HG03045 (cell line): Measurements from ENCODE around the gene PYROXD2.
"Not testable (repeated sequence)": the region's sequence is repeated elsewhere in the genome, so short reads cannot be mapped to it uniquely, and the experiment has no call there.

Source experiments
- ATAC-seq: cut with Tn5 transposase; IDR thresholded peaks from one replicate; pipeline ENCODE4 v1.9.1; 2021; ENCODE audit warnings: mild to moderate bottlenecking, moderate library complexity; ENCODE audit not compliant: unreplicated experiment

Gene PYROXD2

DNA sequence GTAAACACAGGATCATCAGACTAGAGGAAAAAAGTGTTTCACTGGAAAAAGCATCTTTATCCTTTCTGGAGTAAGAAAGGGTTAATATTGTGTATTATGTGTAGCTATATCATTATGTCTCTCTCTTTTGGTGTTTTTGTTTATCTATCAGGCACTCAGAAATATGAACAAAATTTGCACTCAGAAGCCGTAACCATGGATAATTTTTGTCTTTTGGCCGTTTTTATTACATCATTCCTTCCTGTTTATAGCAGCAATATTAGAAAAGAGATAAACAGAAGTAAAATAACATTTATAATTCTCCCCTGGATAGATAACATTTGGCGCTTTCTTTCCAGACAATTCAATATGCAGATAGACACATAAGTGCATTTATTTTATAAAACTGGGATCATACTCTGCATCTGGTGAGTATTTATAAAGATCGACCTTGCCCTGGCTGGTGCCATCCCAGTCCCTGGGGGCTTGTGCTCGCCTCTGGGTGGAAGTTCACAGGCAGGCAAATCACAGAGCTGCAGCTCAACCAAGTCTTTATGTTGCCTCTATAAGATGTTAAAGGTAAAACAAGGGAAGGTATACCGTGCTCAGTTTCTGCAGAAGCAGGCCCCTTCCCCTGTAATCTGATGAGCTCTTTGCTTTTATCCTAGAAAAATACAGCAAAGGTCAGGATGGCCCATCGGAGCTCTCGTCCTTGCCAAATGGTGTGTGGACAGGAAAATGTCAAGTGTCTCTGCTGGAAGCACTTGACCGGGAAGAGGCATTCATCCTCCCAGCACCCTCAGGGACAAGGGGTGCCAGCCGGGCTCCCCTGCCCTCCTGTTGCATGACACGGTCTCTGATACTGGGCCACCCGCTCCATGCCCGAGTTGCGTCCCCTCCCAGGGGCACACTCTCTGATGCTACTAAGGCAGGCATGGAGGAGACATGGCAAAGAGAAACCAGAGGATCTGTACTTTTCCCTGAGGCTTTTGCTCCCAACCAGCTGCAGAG, 43.9 kb downstream of the PYROXD2 start:
- no peak for ATAC-seq

- no peak for ATAC-seq
Observed at GRCh38 chr10:98369801-98370200, 45.2 kb downstream of the PYROXD2 start.

DNA sequence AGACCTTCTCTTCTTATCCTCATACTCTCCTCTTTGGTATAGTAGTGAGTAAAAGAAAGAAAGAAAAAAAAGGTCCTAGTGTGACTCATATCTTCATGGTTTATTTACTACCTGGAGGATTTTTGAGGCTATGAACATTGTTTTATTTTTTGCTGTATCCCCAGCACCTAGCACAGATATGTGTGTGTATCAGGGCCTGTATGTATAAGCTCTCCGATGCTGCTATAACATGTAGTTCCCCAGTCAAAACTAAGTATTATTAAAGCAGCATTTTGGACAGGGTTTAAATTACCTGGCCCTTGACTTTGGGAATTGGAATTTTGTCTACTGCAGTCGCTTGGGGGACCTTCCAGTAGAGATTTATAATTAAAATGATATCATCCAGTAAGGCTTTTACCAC, 46.3 kb downstream of the PYROXD2 start:
- no peak for ATAC-seq

DNA sequence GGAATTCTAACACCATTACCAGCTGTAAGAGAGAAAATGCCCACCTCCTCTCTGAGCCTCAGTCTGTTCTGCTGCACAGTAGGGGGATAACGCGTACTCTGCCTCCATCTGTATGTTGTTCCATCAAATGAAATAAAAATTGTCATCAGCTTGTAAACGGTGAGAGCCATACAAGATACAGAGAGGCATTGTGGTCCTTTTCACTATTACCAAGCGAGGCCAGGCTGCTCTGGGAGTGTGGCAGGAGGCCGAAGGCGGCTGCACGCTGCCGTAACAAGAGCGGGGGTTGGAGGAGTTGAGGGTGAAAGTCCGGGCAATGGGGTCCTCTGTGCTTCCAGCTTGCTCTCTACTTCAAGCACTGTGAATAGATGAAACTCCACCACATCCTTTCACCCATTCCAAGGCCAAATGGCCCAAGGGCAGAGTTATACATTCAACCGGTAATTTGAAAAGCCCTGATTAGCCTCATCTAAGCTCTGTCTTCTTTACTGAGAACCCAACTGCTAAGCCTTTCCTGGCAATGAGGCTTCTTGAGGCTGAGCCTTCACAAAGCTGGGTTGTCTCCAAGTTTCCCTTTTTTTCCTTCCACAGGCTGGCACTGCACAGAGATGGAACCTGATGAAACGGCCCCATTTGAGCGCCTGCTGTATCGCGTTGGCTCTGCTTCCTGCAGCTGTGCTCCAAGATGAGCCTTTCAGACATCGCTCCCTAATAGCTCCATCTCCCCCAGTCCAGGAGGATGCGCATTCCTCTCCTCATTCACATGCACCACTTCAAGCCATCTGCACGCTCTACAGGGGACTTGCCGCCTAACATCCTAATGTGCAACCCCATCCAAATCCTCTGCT, 47.2 kb downstream of the PYROXD2 start:
- no peak for ATAC-seq

DNA sequence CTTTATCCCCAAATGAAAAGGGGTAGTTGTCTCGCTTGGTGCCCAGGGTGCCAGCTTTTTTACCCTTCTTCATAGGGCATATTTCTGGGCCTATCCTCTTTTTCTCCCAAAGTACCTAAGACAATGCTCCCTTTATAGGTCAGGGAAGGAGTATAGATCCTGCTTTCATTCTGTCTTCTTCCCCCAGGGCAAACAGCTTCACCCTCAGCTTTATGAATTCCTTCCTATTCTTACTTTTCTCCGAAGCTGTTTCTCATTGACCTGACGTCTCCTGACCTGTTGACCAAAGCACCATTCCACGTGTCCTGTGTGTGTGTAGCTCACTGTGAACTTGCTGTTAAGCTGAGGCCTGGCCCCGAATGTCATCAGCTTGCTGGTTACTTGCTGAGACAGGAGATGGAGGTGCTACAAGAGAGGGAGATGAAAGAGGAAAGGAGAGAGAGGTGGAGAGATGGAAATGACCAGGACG, 48.9 kb downstream of the PYROXD2 start:
- ATAC-seq, result no peak

GRCh38 chr10:98365406-98366061, 49.4 kb downstream of the PYROXD2 start:
- no peak for ATAC-seq

DNA sequence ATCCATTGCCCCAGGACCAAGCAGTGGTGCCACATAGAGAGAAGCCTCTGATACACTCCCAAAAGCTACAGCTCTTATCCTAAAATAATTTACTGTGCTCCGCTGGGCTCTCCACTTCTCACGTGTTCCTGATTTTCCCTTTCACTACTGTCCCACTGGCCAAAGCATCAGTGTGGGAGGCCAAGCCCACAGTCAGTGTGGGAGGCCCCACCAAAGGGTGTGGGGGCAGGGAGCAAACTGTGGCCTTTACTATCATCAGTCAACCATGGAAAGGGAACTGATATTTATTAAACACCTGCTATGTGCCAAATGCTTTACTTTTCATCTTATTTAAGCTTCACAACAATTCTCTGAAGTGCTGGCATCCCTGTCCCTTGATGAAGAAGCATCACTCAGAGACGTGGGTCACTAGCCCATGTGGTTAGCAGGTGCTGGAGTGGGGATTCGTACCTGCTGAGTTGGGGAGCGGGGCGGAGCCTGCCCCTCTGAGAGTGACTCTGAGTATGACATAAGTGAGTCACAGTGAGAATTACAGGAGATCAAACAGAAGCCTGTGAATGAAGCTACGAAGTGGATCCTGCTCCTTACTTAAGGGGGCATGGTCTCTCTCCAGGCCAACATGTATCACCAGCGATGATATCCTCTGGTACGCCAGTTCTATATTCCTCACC, 50.4 kb downstream of the PYROXD2 start:
- no peak for ATAC-seq

- no peak for ATAC-seq
Observed at GRCh38 chr10:98363220-98363619, 51.8 kb downstream of the PYROXD2 start.

GRCh38 chr10:98361131-98362025, 53.6 kb downstream of the PYROXD2 start:
- ATAC-seq, result peak; percentile 90

DNA sequence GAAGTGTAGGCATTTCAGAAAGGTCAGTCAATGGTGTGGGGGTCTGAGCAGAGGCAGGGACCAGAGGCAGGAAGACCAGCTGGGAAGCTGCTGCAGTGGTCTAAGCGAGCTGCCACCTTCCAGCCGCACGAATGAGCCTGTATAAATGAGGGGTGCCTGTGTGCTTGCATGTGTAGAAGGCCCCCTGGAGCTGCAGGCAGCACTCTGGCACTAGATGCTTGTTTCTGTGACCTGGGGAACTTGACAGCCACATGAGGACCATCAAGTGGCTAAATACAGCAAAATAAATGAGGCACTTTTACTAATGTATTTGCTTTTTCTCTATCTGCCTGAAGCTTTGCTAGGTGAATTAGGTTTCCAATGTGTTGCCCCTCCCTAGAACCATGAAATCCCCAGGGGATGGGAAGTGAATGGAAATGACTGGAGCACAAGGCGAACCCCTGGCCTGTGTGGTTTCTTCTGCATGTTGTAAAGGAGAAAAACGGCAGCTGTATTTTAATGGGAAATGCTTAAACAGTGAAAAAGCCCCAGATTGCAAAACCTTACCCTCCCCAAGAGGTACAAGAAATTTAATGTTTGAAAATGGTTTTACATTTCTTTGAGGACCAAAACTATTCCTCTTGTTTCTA, 57.7 kb downstream of the PYROXD2 start:
- no peak for ATAC-seq

GRCh38 chr10:98354491-98354890, 60.5 kb downstream of the PYROXD2 start:
- no peak for ATAC-seq

DNA sequence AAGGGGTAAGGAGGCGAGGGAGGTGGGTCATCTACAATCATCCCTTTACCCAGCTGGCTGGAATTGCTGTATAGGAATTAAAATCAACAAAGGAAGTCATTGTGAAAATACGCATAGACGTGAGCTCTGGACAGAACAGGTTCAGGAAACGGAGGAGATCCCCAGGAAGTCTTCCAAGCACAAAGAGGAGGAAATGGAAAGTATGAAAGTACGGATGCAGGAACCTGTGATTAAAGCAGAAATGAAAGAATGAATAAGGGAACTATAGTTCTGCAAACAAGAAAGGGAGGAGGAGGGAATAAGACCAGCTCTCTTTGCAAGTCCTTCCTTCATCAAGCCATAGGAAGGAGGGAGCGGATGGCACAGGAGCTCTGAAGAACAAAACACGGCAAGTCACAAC, 61.8 kb downstream of the PYROXD2 start:
- ATAC-seq, result no peak

DNA sequence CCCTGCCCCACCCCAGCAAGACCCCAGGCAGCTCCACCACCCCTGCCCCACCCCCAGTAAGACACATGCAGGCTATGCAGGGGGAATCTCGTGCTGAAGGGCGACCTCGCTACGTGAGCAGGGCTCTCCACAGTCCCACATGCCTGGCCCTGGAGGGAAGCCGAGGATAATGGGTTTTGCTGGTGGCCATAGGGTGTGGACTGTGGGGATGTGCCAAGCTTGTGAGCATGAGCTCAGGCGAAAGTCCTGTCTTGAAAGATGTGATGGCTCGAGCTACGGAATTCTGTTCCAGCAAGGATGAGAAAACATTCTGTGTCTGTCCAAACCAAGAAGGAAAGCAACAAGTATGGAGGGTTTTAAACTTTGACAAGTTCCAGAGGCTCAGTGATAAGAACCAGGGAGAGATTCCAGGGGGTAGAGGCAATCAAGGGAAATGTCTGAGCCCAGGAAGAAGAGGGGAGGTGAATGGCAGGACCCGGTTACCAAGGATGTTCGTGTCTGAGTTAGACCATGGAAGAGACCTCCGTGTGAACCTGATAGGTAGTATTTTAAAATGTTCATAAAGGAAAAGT, 63.1 kb downstream of the PYROXD2 start:
- ATAC-seq, result no peak

DNA sequence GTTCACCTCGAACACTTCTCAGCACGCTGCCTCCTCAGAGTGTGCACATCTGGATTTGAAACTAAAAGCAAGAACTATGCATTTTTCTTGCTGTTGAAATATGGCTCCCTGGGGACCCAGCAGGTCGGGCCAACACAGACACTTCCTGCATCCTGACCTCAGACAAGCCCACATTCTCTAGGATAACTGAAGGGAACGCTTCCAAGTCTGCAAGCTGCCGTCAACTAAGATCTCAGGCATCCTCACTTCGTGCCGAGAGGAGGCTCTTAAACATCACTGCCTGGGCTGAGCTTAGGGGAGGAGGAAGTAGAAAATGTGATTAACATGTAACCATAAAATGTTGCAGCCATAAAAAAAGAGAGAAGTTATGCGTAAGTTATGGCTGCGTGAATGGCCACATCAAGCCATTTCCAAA, 65.5 kb downstream of the PYROXD2 start:
- no peak for ATAC-seq

DNA sequence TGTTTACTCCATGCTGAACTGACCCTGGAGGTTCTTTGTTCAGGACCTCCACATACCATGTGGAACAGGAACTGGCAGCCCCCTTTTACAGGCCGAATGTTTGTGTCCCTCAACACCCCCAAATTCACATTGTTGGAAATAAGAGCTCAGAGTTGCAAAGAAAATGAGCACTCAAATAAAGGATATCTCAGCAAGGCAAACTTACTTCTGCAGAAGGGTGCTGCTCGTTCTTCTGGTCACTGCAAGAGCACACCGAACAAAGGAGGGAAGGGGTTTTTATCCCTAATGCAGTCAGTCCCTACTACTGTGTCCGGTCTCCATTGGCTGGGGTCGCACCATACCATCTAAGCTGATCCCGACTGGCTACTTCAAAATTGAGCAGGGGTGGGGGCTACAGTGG, 68.1 kb downstream of the PYROXD2 start:
- ATAC-seq, result no peak

DNA sequence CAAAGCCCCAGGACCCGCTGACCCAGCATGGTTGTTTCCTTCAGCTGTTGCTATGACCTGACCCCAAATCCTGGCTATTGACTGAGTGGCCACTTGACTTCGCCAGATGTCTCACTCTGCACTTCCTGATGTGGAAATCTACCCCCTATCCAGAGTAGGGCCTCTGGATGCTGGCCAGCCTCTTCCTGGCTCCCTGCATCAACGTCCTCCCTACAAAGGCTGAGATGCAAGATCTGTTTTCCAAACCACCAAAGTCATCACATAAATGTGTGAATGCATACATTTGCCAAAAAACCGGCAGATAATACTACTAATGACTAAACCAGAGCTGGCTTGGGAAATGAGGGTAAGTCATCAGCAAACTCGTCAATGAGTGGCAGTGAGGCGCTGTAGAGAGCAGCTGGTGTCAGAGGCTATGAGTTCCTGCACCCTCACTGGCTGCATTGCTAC, 70.4 kb downstream of the PYROXD2 start:
- no peak for ATAC-seq

DNA sequence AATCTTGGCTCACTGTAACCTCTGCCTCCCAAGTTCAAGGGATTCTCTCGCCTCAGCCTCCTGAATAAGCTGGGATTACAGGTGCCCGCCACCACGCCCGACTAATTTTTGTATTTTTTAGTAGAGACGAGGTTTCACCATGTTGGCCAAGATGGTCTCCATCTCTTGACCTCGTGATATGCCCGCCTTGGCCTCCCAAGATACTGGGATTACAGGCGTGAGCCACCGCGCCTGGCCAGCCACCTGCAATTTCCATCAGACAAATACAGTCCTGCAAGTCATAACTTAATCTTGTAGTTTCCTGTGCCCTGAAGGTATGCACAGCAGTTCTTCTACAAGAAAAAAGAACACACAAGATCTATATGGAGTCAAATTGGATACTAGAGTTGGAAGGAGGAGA, 73.3 kb downstream of the PYROXD2 start:
- not testable (repeated sequence) for ATAC-seq

DNA sequence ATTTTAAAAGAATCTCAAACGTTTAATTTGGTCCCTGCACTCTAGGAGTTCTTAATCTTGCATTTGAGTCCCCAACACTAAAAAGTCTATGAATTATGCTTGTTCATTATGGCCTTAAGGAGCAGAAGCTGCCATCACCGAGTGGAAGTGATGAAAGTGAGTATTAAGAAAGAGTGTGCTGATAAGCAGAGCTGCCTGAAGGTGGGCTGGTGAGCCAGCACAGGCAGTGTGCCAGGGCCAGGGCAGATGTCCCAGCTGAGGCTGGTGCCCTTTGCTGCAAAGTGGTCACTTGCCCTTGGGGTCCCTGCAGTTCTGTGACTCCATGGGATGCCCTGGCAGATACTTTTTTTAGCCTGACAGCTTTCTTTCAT, 74.1 kb downstream of the PYROXD2 start:
- no peak for ATAC-seq
